Loucy (cell line): ENCODE data around the gene GPHN.

Experiments
- EZH2phosphoT487 ChIP-seq: fragments of 200-600 bp; IDR thresholded peaks from 2 replicates; pipeline ENCODE4 v1.6.1; 2018; ENCODE audit warnings: antibody characterized with exemption, mild to moderate bottlenecking, moderate library complexity, borderline replicate concordance
- TF ChIP-seq, protein P1 (sequence below): fragments of 200-600 bp; sonication (generic); conservative IDR thresholded peaks from 2 replicates; pipeline ENCODE4 v1.5.1; 2014; ENCODE audit warnings: mild to moderate bottlenecking, antibody characterized with exemption, low read length

GRCh38 chr14:67195279-67195678 is 687.3 kb downstream of the GPHN start:
- TF ChIP-seq, protein P1, sequence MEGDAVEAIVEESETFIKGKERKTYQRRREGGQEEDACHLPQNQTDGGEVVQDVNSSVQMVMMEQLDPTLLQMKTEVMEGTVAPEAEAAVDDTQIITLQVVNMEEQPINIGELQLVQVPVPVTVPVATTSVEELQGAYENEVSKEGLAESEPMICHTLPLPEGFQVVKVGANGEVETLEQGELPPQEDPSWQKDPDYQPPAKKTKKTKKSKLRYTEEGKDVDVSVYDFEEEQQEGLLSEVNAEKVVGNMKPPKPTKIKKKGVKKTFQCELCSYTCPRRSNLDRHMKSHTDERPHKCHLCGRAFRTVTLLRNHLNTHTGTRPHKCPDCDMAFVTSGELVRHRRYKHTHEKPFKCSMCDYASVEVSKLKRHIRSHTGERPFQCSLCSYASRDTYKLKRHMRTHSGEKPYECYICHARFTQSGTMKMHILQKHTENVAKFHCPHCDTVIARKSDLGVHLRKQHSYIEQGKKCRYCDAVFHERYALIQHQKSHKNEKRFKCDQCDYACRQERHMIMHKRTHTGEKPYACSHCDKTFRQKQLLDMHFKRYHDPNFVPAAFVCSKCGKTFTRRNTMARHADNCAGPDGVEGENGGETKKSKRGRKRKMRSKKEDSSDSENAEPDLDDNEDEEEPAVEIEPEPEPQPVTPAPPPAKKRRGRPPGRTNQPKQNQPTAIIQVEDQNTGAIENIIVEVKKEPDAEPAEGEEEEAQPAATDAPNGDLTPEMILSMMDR = no peak
- TF ChIP-seq EZH2phosphoT487 = no peak
